ENCODE measurements around the gene JSRP1. TPM values are rescaled to one million over a fixed set of nuclear protein-coding genes. Genes with fewer than 3 reads are reported as not detected.

The JSRP1 gene
- total RNA-seq, 4 donors from 2014 or later: not detected

DNA sequence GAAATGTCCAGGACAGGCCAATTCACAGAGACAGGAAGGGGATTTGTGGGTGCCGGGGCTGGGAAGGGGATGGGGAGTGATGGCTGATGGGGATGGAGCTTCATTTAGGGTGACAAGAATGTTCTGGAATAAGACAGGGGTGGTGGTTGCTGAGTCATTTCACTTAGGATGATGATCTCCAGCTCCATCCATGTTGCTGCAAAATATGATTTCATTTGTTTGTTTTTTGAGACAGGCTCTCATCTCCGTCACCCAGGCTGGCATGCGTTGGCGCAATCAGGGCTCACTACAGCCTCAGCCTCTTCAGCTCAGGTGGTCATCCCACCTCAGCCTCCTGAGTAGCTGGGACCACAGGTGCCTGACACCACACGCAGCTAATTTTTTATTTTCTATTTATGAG is 3.1 kb upstream of the JSRP1 start:
- no peak for DNase-seq (ENCODE audit: low spot score in 2 of 2)
- no peak overlapping the region for H3K4me3 ChIP-seq
- no peaks in the 10 kb centered on the region for H3K36me3 ChIP-seq
- H3K27ac ChIP-seq: no peak overlapping the region
- H3K27me3 ChIP-seq: peaks cover 0 to under 1% of the 10 kb centered on the region in 2 donors
- WGBS, 2 donors: 76 to 85% methylated on average over 5 of the region's 5 CpGs
- H3K9me3 ChIP-seq: no peaks in the 10 kb centered on the region
- TF ChIP-seq POLR2A (IDR thresholded peaks at IDR 0.05) (no peak), EP300 (IDR thresholded peaks at IDR 0.05) (no peak)
- TF ChIP-seq, protein P1, sequence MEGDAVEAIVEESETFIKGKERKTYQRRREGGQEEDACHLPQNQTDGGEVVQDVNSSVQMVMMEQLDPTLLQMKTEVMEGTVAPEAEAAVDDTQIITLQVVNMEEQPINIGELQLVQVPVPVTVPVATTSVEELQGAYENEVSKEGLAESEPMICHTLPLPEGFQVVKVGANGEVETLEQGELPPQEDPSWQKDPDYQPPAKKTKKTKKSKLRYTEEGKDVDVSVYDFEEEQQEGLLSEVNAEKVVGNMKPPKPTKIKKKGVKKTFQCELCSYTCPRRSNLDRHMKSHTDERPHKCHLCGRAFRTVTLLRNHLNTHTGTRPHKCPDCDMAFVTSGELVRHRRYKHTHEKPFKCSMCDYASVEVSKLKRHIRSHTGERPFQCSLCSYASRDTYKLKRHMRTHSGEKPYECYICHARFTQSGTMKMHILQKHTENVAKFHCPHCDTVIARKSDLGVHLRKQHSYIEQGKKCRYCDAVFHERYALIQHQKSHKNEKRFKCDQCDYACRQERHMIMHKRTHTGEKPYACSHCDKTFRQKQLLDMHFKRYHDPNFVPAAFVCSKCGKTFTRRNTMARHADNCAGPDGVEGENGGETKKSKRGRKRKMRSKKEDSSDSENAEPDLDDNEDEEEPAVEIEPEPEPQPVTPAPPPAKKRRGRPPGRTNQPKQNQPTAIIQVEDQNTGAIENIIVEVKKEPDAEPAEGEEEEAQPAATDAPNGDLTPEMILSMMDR (IDR thresholded peaks at IDR 0.05): no peak
- no peaks in the 10 kb centered on the region for H3K4me1 ChIP-seq

DNA sequence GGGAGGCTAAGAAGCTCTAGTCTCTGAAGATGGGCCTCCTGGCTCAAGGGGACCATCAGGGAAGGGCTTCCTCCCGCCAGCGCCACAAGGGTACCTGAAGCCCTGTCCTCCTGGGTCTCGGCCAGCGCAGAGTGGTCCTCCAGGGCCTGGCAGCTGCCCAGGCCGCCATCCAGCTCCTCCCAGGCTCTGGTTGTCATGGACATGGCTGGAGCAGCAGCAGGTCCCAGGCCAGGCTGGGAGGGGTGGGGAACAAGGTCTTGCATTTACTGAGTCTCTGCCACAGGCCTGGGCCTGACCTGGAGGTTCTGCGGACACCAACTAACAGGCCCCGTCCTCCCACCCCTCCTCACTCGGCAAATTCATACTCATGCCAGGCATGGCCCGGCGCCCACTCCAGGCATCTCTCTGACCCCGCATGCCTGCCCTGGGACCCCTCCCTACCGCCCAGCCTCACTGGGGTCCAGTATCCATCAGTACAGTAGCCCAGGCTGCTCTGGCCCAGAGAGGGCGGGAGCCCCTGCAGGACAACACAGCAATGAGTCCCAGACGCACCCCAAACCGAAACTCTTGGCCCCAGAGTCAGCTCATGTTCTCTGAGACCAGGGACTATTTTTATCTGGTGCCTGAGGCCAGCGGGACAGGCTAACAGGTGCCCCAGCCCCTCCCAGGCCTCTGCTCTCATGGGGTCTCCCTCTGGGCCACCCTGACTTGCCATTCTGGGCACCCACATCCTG is 938 bp downstream of the JSRP1 start:
- Histone ChIP-seq H3K36me3 (no peaks in the 10 kb centered on the region), H3K27me3 (peaks cover 0 to 35% of the 10 kb centered on the region in 2 donors), H3K27ac (no peak overlapping the region), H3K9me3 (no peaks in the 10 kb centered on the region), H3K4me3 (no peak overlapping the region), H3K4me1 (peaks cover 0 to 37% (median 18%) of the 10 kb centered on the region in 4 donors)
- WGBS, 2 donors: 42 to 88% methylated on average over 3 to 15 of the region's 16 CpGs
- no peak for DNase-seq (ENCODE audit: low spot score in 2 of 2)
- TF ChIP-seq EP300 (IDR thresholded peaks at IDR 0.05): no peak
- TF ChIP-seq, protein P1 (IDR thresholded peaks at IDR 0.05): no peak
- no peak for TF ChIP-seq POLR2A (IDR thresholded peaks at IDR 0.05)

DNA sequence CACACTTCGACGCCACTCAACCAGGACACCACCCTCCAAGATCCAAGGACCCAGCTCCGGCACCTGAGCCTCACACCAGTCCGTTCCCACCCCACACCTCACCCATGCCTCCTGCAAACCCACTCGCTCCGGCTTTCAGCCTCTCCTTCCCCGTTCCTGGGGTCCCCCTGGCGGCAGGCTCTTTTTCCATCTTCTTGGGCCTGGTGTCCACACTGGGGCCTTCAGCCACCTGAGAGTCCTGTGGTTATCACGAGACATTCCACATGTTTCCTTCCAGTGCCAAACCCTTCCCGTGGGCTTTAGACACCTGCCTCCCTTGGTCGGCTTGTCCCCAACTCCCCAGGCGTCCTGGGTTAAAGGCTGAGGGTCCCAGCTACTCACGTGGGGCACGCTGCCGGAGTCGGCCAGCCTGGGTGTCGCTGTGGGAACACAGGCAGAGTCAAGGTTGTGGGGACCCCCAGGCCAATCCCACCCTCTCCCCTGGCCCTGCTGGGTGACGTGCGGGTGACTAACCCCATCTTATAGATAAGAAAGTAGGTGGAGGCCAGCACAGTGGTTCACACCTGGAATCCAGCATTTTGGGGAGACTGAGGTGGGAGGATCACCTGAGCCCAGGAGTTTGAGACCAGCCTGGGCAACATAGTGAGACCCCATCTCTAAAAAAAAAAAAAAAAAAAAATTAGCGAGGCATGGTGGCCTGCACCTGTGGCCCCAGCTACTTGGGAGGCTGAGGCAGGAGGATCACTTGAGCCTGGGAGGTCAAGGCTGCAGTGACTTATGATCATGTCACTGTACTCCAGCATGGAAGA is 1.9 kb downstream of the JSRP1 start:
- WGBS, 2 donors: 55 to 72% methylated on average over 16 to 20 of the region's 20 CpGs

DNA sequence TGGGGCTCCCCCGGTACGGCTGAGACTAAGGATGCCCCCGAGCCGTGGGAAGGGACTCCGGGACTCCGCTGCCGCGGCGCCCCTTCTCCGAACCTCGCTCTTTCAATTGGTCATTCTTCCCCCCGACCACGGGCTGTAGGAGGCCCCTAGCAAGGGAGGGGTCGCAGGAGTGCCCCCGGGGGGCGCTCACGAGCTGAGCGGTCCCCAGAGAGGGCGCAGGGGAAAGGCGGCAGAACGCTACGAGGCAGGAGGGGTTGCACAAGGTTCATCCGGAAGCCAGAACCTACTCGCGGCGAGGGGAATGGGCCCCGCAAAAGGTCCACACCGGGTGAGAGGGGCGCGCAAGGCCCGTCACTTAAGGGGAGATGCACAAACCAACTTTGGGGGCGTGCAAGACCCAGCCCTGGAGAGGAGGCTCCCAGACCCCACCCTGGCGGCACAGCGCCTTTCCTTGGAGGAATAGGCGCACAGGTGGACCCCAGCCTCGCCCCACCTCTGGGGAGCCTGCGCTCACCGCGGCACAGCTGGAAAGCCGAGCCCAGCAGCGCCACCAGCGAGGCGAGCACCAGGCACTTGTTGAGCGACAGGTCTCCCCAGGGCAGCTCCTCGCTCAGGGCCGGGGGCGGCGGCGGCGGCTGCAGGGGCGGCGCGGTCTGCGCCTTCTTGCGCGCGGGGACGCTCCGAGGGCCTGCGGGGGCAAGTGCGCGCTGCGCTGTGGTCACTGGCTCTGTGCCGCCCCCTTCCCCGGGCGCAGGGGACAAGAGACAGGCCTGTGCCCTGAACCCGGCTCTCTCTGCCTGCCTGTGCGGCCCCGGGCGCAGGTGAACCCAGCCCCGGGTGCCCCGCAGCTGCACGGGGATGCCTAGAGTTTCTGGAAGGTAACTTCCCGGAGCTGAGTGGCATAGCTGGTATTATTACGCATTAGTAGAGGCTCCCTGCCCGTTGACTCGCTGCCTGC is 2.8 kb downstream of the JSRP1 start:
- WGBS, 2 donors: 7 to 17% methylated on average over 8 to 77 of the region's 77 CpGs
- no peak for DNase-seq (ENCODE audit: low spot score in 2 of 2)
- H3K27ac ChIP-seq: no peak overlapping the region
- H3K36me3 ChIP-seq: peaks cover 0 to 12% (median 0%) of the 10 kb centered on the region in 3 donors
- H3K9me3 ChIP-seq: no peaks in the 10 kb centered on the region
- H3K27me3 ChIP-seq: peaks cover 0 to 43% of the 10 kb centered on the region in 2 donors
- peaks cover 0 to 44% (median 18%) of the 10 kb centered on the region in 4 donors for H3K4me1 ChIP-seq
- peak overlapping the region in 2 of 4 donors; percentile 7 to 26 for H3K4me3 ChIP-seq
- TF ChIP-seq POLR2A (IDR thresholded peaks at IDR 0.05) (no peak), EP300 (IDR thresholded peaks at IDR 0.05) (no peak)
- TF ChIP-seq, protein P1 (IDR thresholded peaks at IDR 0.05): no peak

More for the DNA sequence above, 1.9 kb downstream of the JSRP1 start:
- no peak for DNase-seq (ENCODE audit: low spot score in 2 of 2)
- Histone ChIP-seq H3K4me1 (peaks cover 0 to 44% (median 18%) of the 10 kb centered on the region in 4 donors), H3K27me3 (peaks cover 0 to 43% of the 10 kb centered on the region in 2 donors), H3K27ac (no peak overlapping the region), H3K9me3 (no peaks in the 10 kb centered on the region), H3K36me3 (peaks cover 0 to 3% (median 0%) of the 10 kb centered on the region in 3 donors), H3K4me3 (no peak overlapping the region)
- TF ChIP-seq, protein P1 (IDR thresholded peaks at IDR 0.05): no peak
- TF ChIP-seq POLR2A (IDR thresholded peaks at IDR 0.05) (no peak), EP300 (IDR thresholded peaks at IDR 0.05) (no peak)
